Neutrophil (primary cell): Measurements from ENCODE around the gene TOX2.
A peak's percentile ranks its signal among the peaks of the same experiment; 100 is the strongest.

Experiments
- H3K27ac ChIP-seq: fragments of 200-600 bp; sonication (generic); 2 replicates; pipeline ENCODE4 v1.5.1; 2016; ENCODE audit warnings: mild to moderate bottlenecking, moderate library complexity
- H3K27me3 ChIP-seq: fragments of 200-600 bp; sonication (generic); 2 replicates; pipeline ENCODE4 v1.6.0; 2016; ENCODE audit warnings: mild to moderate bottlenecking
- H3K36me3 ChIP-seq: fragments of 200-600 bp; sonication (generic); 2 replicates; pipeline ENCODE4 v1.5.1; 2017
- H3K4me1 ChIP-seq, 2 experiments: fragments of 200-600 bp in 1 of 2; sonication (generic) in 1 of 2; 1 replicate in 1 of 2; 2 replicates in 1 of 2; pipeline versions ENCODE4 v1.5.1 to v1.6.1; 2013 to 2016; ENCODE audit warnings: low read depth in 1 of 2, low read length in 1 of 2, mild to moderate bottlenecking in 1 of 2, moderate library complexity in 1 of 2; ENCODE audit not compliant: control insufficient read depth in 1 of 2, insufficient read depth in 1 of 2
- H3K4me3 ChIP-seq, 2 experiments: fragments of 200-600 bp in 1 of 2; sonication (generic) in 1 of 2; 1 replicate in 1 of 2; 2 replicates in 1 of 2; pipeline ENCODE4 v1.5.1; 2013 to 2016; ENCODE audit warnings: low read depth in 1 of 2, low read length in 1 of 2, mild to moderate bottlenecking in 1 of 2, moderate library complexity in 1 of 2
- H3K9me3 ChIP-seq: fragments of 200-600 bp; sonication (generic); 2 replicates; pipeline ENCODE4 v1.5.1; 2016
- TF ChIP-seq, protein P1 (sequence below): fragments of 200-600 bp; sonication (generic); IDR thresholded peaks from 2 replicates; pipeline ENCODE4 v1.5.1; 2016; ENCODE audit warnings: antibody characterized with exemption

TOX2 gene

DNA sequence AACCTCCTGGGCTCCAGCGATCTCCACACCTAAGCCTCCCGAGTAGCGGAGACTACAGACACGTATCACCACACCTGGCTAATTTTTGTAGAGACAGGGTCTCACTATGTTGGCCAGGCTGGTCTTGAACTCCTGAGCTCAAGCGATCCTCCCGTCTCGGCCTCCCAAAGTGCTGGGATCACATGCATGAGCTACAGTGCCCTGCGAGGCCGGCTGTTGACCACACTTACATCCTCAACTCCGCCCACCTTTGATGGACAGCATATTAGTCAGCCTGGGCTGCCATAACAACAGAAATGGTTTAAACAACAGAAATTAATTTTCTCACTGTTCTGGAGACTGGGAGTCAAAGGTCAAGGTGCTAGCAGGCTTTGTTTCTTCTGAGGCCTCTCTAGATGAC, 164.6 kb downstream of the TOX2 start:
- no peaks in the 10 kb centered on the region for H3K36me3 ChIP-seq
- no peaks in the 10 kb centered on the region for H3K9me3 ChIP-seq

GRCh38 chr20:44080064-44080463, 165.4 kb downstream of the TOX2 start:
- H3K4me3 ChIP-seq: no peak overlapping the region
- H3K27ac ChIP-seq: peak overlapping the region; percentile 26
- TF ChIP-seq, protein P1, sequence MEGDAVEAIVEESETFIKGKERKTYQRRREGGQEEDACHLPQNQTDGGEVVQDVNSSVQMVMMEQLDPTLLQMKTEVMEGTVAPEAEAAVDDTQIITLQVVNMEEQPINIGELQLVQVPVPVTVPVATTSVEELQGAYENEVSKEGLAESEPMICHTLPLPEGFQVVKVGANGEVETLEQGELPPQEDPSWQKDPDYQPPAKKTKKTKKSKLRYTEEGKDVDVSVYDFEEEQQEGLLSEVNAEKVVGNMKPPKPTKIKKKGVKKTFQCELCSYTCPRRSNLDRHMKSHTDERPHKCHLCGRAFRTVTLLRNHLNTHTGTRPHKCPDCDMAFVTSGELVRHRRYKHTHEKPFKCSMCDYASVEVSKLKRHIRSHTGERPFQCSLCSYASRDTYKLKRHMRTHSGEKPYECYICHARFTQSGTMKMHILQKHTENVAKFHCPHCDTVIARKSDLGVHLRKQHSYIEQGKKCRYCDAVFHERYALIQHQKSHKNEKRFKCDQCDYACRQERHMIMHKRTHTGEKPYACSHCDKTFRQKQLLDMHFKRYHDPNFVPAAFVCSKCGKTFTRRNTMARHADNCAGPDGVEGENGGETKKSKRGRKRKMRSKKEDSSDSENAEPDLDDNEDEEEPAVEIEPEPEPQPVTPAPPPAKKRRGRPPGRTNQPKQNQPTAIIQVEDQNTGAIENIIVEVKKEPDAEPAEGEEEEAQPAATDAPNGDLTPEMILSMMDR: no peak
- no peaks in the 10 kb centered on the region for H3K36me3 ChIP-seq
- H3K9me3 ChIP-seq: no peaks in the 10 kb centered on the region
- no peaks in the 10 kb centered on the region for H3K27me3 ChIP-seq
- peaks cover 29 to 31% of the 10 kb centered on the region in 2 experiments for H3K4me1 ChIP-seq

More for the DNA sequence above, 164.6 kb downstream of the TOX2 start:
- H3K4me1 ChIP-seq: peaks cover 37 to 38% of the 10 kb centered on the region in 2 experiments
- no peak overlapping the region for H3K4me3 ChIP-seq
- TF ChIP-seq, protein P1: no peak
- peak overlapping the region; percentile 26 for H3K27ac ChIP-seq
- no peaks in the 10 kb centered on the region for H3K27me3 ChIP-seq

DNA sequence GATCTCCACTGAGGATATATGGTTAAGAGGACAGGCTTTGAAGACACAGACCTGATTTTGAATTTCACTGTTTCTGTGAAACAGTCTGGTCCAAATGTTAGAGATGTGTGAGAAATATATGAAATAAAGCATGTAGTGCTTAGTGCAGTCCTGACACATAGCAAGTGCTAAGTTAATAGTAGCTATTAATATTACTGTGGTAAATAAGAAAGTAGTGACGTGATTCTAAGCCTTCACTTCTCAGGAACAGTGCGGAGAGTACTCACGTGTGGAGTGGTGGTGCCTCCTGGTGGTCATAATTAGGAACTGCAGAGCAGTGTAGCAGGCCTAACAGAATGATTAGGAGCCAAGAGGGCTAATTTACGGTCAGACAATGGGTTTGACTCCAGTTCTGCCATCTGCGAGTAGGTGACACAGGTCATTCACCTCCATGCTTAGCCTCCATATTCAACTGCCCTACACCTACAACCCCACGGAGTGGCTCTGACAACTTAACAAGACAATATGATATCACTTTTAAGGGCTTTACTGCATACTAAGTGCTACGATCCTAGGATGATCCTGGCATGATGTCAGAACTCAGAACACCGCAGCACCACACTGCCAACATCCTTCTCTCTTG, 166.1 kb downstream of the TOX2 start:
- Histone ChIP-seq H3K27ac (no peak overlapping the region), H3K9me3 (no peaks in the 10 kb centered on the region), H3K4me3 (no peak overlapping the region), H3K27me3 (no peaks in the 10 kb centered on the region), H3K4me1 (peaks cover 22 to 24% of the 10 kb centered on the region in 2 experiments), H3K36me3 (no peaks in the 10 kb centered on the region)
- TF ChIP-seq, protein P1: peak; percentile 97

GRCh38 chr20:44081476-44081875, 166.8 kb downstream of the TOX2 start:
- Histone ChIP-seq H3K27me3 (no peaks in the 10 kb centered on the region), H3K36me3 (no peaks in the 10 kb centered on the region), H3K4me1 (peaks cover 15 to 17% of the 10 kb centered on the region in 2 experiments), H3K4me3 (no peak overlapping the region), H3K9me3 (no peaks in the 10 kb centered on the region), H3K27ac (no peak overlapping the region)
- TF ChIP-seq, protein P1: no peak

GRCh38 chr20:44081888-44082287, 167.2 kb downstream of the TOX2 start:
- TF ChIP-seq, protein P1: no peak
- H3K4me1 ChIP-seq: peaks cover 14 to 15% of the 10 kb centered on the region in 2 experiments

More at GRCh38 chr20:44081888-44082287, 167.2 kb downstream of the TOX2 start:
- no peaks in the 10 kb centered on the region for H3K36me3 ChIP-seq
- no peaks in the 10 kb centered on the region for H3K9me3 ChIP-seq
- no peaks in the 10 kb centered on the region for H3K27me3 ChIP-seq
- H3K4me3 ChIP-seq: no peak overlapping the region
- H3K27ac ChIP-seq: no peak overlapping the region
